Measurements from ENCODE around the gene B4GALT6. TPM values are rescaled to one million over a fixed set of nuclear protein-coding genes. Genes with fewer than 3 reads are reported as not detected.
A peak's percentile ranks its signal among the peaks of the same experiment; 100 is the strongest.

The B4GALT6 gene
- total RNA-seq, 1 donor from 2014 or later: 13.9 TPM

DNA sequence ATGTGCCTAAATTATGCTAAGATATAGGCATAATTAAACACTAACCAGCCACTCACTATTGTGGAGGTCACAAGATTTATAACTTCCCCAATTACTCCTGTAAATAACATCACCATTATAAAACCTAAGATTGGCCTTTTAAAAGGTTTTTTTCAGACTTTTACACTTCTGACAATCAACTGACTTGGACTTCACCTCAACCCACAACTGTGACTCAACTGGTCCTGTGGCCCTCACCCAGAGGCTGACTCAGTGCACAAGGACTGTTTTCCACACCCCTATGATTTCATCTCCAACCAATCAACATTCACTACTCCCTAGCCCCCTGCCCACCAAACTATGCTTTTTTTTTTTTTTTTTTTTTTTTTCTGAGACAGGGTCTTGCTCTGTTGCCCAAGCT lies 81.1 kb downstream of the B4GALT6 start:
- TF ChIP-seq CTCF (IDR thresholded peaks at IDR 0.05): no peak

DNA sequence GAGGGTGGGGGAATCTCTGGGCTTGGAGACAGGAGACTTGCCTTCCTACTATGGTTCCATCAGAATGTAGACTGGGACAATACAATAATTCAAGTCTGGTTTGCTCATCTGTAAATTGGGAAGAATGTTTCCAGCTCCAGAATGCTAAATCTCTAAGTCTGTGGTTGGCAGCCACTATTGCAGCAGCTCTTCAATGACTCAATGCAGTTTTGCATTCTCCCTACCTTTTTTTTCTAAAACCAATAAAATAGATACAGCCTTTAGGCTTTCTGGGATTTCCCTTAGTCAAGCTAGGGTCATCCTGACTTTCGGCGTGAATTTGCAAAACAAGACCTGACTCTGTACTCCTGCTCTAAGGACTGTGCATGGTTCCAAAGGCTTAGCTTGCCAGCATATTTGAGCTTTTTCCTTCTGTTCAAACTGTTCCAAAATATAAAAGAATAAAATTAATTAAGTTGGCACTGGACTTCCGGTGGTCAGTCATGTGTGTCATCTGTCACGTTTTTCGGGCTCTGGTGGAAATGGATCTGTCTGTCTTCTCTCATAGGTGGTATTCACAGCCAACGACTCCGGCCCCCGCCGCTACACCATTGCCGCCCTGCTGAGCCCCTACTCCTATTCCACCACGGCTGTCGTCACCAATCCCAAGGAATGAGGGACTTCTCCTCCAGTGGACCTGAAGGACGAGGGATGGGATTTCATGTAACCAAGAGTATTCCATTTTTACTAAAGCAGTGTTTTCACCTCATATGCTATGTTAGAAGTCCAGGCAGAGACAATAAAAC lies 86.2 kb downstream of the B4GALT6 start:
- Mint-ChIP-seq H3K4me3 (ENCODE audit: unreplicated experiment) (no peak overlapping the region), H3K27me3 (ENCODE audit: unreplicated experiment) (no peaks in the 10 kb centered on the region), H3K4me1 (ENCODE audit: unreplicated experiment) (peaks cover 3% of the 10 kb centered on the region), H3K27ac (ENCODE audit: unreplicated experiment) (no peak overlapping the region), H3K36me3 (ENCODE audit: unreplicated experiment) (no peaks in the 10 kb centered on the region), H3K9me3 (ENCODE audit: unreplicated experiment) (peaks cover 14% of the 10 kb centered on the region)
- TF ChIP-seq CTCF (IDR thresholded peaks at IDR 0.05): no peak
- no peak for DNase-seq (ENCODE audit: extremely low spot score, unreplicated experiment)

More for the DNA sequence above, 81.1 kb downstream of the B4GALT6 start:
- no peaks in the 10 kb centered on the region for H3K9me3 Mint-ChIP-seq (ENCODE audit: unreplicated experiment)
- no peak overlapping the region for H3K4me3 Mint-ChIP-seq (ENCODE audit: unreplicated experiment)
- H3K36me3 Mint-ChIP-seq (ENCODE audit: unreplicated experiment): no peaks in the 10 kb centered on the region
- H3K27me3 Mint-ChIP-seq (ENCODE audit: unreplicated experiment): peaks cover 5% of the 10 kb centered on the region
- no peak overlapping the region for H3K27ac Mint-ChIP-seq (ENCODE audit: unreplicated experiment)
- DNase-seq (ENCODE audit: extremely low spot score, unreplicated experiment): no peak
- H3K4me1 Mint-ChIP-seq (ENCODE audit: unreplicated experiment): no peaks in the 10 kb centered on the region

DNA sequence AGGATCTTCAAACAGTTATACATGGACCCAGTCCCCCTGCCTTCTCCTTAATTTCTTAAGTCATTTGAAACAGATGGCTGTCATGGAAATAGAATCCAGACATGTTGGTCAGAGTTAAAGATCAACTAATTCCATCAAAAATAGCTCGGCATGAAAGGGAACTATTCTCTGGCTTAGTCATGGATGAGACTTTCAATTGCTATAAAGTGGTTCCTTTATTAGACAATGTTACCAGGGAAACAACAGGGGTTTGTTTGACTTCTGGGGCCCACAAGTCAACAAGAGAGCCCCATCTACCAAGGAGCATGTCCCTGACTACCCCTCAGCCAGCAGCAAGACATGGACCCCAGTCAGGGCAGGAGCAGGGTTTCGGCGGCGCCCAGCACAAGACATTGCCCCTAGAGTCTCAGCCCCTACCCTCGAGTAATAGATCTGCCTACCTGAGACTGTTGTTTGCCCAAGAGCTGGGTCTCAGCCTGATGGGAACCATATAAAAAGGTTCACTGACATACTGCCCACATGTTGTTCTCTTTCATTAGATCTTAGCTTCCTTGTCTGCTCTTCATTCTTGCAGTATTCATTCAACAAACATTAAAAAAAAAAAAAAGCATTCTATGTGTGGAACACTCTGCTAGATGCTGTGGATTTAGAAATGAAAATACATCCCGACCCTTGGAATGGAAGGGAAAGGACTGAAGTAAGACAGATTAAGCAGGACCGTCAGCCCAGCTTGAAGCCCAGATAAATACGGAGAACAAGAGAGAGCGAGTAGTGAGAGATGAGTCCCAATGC lies 88.1 kb downstream of the B4GALT6 start:
- Mint-ChIP-seq H3K9me3 (ENCODE audit: unreplicated experiment) (peaks cover 14% of the 10 kb centered on the region), H3K4me3 (ENCODE audit: unreplicated experiment) (no peak overlapping the region), H3K36me3 (ENCODE audit: unreplicated experiment) (no peaks in the 10 kb centered on the region), H3K27ac (ENCODE audit: unreplicated experiment) (peak overlapping the region; percentile 67), H3K27me3 (ENCODE audit: unreplicated experiment) (no peaks in the 10 kb centered on the region), H3K4me1 (ENCODE audit: unreplicated experiment) (peaks cover 7% of the 10 kb centered on the region)
- DNase-seq (ENCODE audit: extremely low spot score, unreplicated experiment): no peak
- no peak for TF ChIP-seq CTCF (IDR thresholded peaks at IDR 0.05)

- no peak for DNase-seq (ENCODE audit: extremely low spot score, unreplicated experiment)
- Mint-ChIP-seq H3K36me3 (ENCODE audit: unreplicated experiment) (no peaks in the 10 kb centered on the region), H3K9me3 (ENCODE audit: unreplicated experiment) (peaks cover 14% of the 10 kb centered on the region), H3K4me3 (ENCODE audit: unreplicated experiment) (no peak overlapping the region), H3K4me1 (ENCODE audit: unreplicated experiment) (peaks cover 15% of the 10 kb centered on the region), H3K27ac (ENCODE audit: unreplicated experiment) (no peak overlapping the region), H3K27me3 (ENCODE audit: unreplicated experiment) (no peaks in the 10 kb centered on the region)
- TF ChIP-seq CTCF (IDR thresholded peaks at IDR 0.05): no peak
Observed at GRCh38 chr18:31595121-31595771, 89.1 kb downstream of the B4GALT6 start.

Data from osteocyte (in vitro differentiated cells).